B cell (primary cell): ENCODE measurements around the gene SLC45A2.

Source experiments
- EZH2 ChIP-seq: IDR thresholded peaks from 2 replicates; pipeline ENCODE4 v1.6.1; 2012; ENCODE audit warnings: borderline replicate concordance, low read depth, mild to moderate bottlenecking, moderate library complexity, low read length; ENCODE audit not compliant: insufficient read depth, poor library complexity, severe bottlenecking
- TF ChIP-seq, protein P1 (sequence below): fragments of 200-600 bp; IDR thresholded peaks from one replicate; pipeline ENCODE4 v1.8.0; 2022; ENCODE audit warnings: antibody characterized with exemption, mild to moderate bottlenecking

GRCh38 chr5:34016222-34016621 is 31.7 kb upstream of the SLC45A2 start:
- TF ChIP-seq, protein P1, sequence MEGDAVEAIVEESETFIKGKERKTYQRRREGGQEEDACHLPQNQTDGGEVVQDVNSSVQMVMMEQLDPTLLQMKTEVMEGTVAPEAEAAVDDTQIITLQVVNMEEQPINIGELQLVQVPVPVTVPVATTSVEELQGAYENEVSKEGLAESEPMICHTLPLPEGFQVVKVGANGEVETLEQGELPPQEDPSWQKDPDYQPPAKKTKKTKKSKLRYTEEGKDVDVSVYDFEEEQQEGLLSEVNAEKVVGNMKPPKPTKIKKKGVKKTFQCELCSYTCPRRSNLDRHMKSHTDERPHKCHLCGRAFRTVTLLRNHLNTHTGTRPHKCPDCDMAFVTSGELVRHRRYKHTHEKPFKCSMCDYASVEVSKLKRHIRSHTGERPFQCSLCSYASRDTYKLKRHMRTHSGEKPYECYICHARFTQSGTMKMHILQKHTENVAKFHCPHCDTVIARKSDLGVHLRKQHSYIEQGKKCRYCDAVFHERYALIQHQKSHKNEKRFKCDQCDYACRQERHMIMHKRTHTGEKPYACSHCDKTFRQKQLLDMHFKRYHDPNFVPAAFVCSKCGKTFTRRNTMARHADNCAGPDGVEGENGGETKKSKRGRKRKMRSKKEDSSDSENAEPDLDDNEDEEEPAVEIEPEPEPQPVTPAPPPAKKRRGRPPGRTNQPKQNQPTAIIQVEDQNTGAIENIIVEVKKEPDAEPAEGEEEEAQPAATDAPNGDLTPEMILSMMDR, result no peak
- TF ChIP-seq EZH2, result no peak
